OCI-LY1 (cell line): ENCODE data around the gene DLX6.

Source experiments
- EZH2 ChIP-seq: fragments of 200-600 bp; sonication (generic), shearing (Covaris generic); IDR thresholded peaks from 2 replicates; pipeline ENCODE4 v1.8.0; 2017; ENCODE audit warnings: borderline replicate concordance, mixed run types, mild to moderate bottlenecking, antibody characterized with exemption, low read length, moderate library complexity, mixed read lengths
- TF ChIP-seq, protein P1 (sequence below): fragments of 200-600 bp; sonication (generic), shearing (Covaris generic); IDR thresholded peaks from 2 replicates; pipeline ENCODE4 v1.5.1; 2017; ENCODE audit warnings: mild to moderate bottlenecking, antibody characterized with exemption, low read length, moderate library complexity, mixed read lengths

DNA sequence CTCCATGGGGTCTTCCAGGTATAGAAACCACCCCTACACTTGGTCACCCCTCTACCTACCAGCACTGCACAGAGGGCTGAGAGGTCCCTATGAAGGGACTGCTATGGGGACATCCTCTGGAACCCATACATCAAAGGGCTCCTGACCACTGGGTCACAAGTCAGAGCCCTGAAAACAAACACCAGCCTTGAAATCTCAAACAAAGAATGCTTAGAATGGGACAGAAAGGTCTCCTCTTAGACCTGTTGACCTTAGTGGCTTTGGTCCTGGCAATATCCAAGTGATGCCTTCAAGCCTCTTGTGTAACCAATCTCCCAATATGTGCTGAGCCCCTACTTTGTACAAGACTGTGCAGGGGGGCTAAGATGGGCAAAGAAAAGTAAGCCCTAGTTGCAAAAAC, 34.6 kb upstream of the DLX6 start:
- TF ChIP-seq, protein P1, sequence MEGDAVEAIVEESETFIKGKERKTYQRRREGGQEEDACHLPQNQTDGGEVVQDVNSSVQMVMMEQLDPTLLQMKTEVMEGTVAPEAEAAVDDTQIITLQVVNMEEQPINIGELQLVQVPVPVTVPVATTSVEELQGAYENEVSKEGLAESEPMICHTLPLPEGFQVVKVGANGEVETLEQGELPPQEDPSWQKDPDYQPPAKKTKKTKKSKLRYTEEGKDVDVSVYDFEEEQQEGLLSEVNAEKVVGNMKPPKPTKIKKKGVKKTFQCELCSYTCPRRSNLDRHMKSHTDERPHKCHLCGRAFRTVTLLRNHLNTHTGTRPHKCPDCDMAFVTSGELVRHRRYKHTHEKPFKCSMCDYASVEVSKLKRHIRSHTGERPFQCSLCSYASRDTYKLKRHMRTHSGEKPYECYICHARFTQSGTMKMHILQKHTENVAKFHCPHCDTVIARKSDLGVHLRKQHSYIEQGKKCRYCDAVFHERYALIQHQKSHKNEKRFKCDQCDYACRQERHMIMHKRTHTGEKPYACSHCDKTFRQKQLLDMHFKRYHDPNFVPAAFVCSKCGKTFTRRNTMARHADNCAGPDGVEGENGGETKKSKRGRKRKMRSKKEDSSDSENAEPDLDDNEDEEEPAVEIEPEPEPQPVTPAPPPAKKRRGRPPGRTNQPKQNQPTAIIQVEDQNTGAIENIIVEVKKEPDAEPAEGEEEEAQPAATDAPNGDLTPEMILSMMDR = no peak
- TF ChIP-seq EZH2 = no peak
